ENCODE measurements around the gene HIGD1A. TPM values are rescaled to one million over a fixed set of nuclear protein-coding genes. Genes with fewer than 3 reads are reported as not detected.

The HIGD1A gene
- total and polyA plus RNA-seq, 9 of the 15 experiments (the other 6 are each of a cell fraction or from before 2014, with no cell fraction given): 165 to 1,185 (median 333) TPM

DNA sequence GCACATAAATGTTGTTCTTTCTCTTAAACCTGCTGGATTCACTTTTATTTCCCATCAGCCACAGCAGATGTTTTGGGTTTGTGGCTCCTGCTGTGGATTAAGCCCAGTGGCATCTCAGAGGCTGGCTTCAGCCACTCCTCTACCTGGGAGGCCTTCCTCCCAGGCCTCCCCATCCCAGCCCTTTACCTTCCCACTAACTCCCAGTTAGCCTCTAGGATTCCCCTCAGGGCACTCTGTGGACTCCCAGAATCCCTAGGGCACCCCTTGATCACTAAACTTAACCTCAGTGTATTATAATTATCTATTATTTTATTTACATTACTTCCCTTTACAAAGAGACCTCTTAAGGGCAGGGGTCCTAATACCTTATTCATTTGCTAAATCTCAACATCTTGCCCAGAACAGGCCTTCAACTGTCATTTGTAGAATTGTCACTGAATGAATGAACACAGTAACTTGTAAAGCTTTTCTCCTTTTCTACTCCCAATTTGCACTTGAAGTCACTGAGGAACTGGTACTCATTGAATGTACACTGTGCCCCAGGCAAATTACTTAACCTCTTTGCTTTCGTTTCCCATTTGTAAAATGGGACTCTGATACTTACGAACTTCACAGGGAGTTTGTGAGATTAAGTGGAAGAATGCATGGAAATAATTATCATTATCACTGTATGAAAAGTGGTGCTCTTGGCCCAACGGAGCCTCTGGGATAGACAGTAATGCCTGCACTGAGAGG, 39.6 kb downstream of the HIGD1A start:
- POLR2A ChIA-PET: interaction anchor here (0.6 kb wide), 2 partner anchors 70 to 114 kb away, joined by 3 read pairs; no protein-coding TSS in a partner anchor
- in situ Hi-C loops (cut with MboI): no loop called here

DNA sequence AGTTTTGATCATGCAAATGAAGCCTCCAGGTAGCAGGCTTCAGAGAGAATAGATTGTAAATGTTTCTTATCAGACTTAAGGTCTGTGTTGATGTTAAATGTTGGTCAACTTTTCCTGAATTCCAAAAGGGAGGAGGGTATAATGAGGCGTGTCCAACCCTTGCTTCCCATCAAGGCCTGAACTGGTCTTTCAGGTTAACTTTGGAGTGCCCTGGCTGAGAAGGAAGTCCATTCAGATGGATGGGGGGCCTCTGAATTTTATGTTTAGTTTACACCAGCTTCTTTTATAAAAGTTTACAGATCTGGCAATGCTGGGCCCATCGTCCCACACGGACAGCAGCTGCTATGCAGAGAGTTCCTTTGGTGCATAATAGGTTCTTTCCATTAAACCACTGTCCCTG, 40.2 kb downstream of the HIGD1A start:
- Histone ChIP-seq H2AFZ (ENCODE audit: low read depth, low read length) (no peak overlapping the region), H3K9ac (ENCODE audit: insufficient read depth in 1 of 2, low read depth in 2 of 2, low read length in 2 of 2) (no peak overlapping the region), H3K27ac (ENCODE audit: extremely low read depth, low read depth, low read length) (no peak overlapping the region), H3K79me2 (ENCODE audit: control insufficient read depth, insufficient read depth, low read length) (no peaks in the 10 kb centered on the region), H3K4me2 (ENCODE audit: insufficient read depth, low read length) (no peak overlapping the region), H3K4me3 (no peak overlapping the region), H3K27me3 (ENCODE audit: control insufficient read depth in 2 of 2, insufficient read depth in 2 of 2, low read length in 2 of 2) (peaks cover 11 to 14% of the 10 kb centered on the region in 2 experiments), H3K4me1 (replicated peaks in 1 of 2; ENCODE audit: control insufficient read depth in 2 of 2, insufficient read depth in 2 of 2, low read length in 2 of 2) (no peaks in the 10 kb centered on the region), H3K9me3 (replicated peaks; ENCODE audit: control insufficient read depth, insufficient read depth, low read depth, low read length) (no peaks in the 10 kb centered on the region), H3K9me1 (ENCODE audit: control insufficient read depth, insufficient read depth, low read length) (no peaks in the 10 kb centered on the region), H4K20me1 (replicated peaks; ENCODE audit: control insufficient read depth, insufficient read depth, low read length) (no peaks in the 10 kb centered on the region), H3K36me3 (ENCODE audit: control insufficient read depth, insufficient read depth, low read length) (no peaks in the 10 kb centered on the region)
- ATAC-seq (no peak), DNase-seq (ENCODE audit: extremely low read depth in 1 of 4, low spot score in 3 of 4) (no peak), FAIRE-seq (no peak)
- no TSS peak for BruUV-seq (replicated peaks)
- TF ChIP-seq HDAC8 (tag; IDR thresholded peaks at IDR 0.05): no peak
- TF ChIP-seq, protein P1, sequence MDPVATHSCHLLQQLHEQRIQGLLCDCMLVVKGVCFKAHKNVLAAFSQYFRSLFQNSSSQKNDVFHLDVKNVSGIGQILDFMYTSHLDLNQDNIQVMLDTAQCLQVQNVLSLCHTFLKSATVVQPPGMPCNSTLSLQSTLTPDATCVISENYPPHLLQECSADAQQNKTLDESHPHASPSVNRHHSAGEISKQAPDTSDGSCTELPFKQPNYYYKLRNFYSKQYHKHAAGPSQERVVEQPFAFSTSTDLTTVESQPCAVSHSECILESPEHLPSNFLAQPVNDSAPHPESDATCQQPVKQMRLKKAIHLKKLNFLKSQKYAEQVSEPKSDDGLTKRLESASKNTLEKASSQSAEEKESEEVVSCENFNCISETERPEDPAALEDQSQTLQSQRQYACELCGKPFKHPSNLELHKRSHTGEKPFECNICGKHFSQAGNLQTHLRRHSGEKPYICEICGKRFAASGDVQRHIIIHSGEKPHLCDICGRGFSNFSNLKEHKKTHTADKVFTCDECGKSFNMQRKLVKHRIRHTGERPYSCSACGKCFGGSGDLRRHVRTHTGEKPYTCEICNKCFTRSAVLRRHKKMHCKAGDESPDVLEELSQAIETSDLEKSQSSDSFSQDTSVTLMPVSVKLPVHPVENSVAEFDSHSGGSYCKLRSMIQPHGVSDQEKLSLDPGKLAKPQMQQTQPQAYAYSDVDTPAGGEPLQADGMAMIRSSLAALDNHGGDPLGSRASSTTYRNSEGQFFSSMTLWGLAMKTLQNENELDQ (CRISPR knock-in tag; IDR thresholded peaks at IDR 0.05; ENCODE audit: borderline replicate concordance): no peak
- in situ Hi-C loops (cut with MboI): no loop called here
- ChIA-PET POLR2A (interaction anchor here (1.0 kb wide), 1 partner anchor 14 kb away, joined by 3 read pairs; no protein-coding TSS in a partner anchor), CTCF (ENCODE audit: low intra/inter-chr PET ratio) (no interaction called here)
- WGBS (ENCODE audit: insufficient coverage, low coverage, missing lambda C conversion rate): 2% methylated on average over 3 of the region's 3 CpGs
- intact Hi-C loops (cut with micrococcal nuclease): no loop called here

More for the DNA sequence above, 39.6 kb downstream of the HIGD1A start:
- Histone ChIP-seq H4K20me1 (replicated peaks; ENCODE audit: control insufficient read depth, insufficient read depth, low read length) (no peaks in the 10 kb centered on the region), H3K4me2 (ENCODE audit: insufficient read depth, low read length) (no peak overlapping the region), H3K4me3 (no peak overlapping the region), H3K36me3 (ENCODE audit: control insufficient read depth, insufficient read depth, low read length) (no peaks in the 10 kb centered on the region), H3K9me3 (replicated peaks; ENCODE audit: control insufficient read depth, insufficient read depth, low read depth, low read length) (no peaks in the 10 kb centered on the region; the same call in 1 of the 2 replicates), H3K27me3 (ENCODE audit: control insufficient read depth in 2 of 2, insufficient read depth in 2 of 2, low read length in 2 of 2) (peaks cover 9 to 14% of the 10 kb centered on the region in 2 experiments), H3K4me1 (replicated peaks in 1 of 2; ENCODE audit: control insufficient read depth in 2 of 2, insufficient read depth in 2 of 2, low read length in 2 of 2) (no peaks in the 10 kb centered on the region), H3K27ac (ENCODE audit: extremely low read depth, low read depth, low read length) (no peak overlapping the region), H2AFZ (ENCODE audit: low read depth, low read length) (no peak overlapping the region), H3K9ac (ENCODE audit: insufficient read depth in 1 of 2, low read depth in 2 of 2, low read length in 2 of 2) (no peak overlapping the region; a peak in 1 of 4 replicates), H3K79me2 (ENCODE audit: control insufficient read depth, insufficient read depth, low read length) (no peaks in the 10 kb centered on the region), H3K9me1 (ENCODE audit: control insufficient read depth, insufficient read depth, low read length) (no peaks in the 10 kb centered on the region)
- WGBS (ENCODE audit: insufficient coverage, low coverage, missing lambda C conversion rate): 4% methylated on average over 3 of the region's 3 CpGs
- intact Hi-C loops (cut with micrococcal nuclease): no loop called here
- TF ChIP-seq NCOR1 (IDR thresholded peaks at IDR 0.05) (no peak), HDAC1 (IDR thresholded peaks at IDR 0.05) (no peak), RUNX1 (IDR thresholded peaks at IDR 0.05; ENCODE audit: low read depth) (no peak), JUND (IDR thresholded peaks at IDR 0.05; ENCODE audit: borderline replicate concordance, low read depth, low read length) (no peak), JUND (tag; IDR thresholded peaks at IDR 0.05; ENCODE audit: borderline replicate concordance, low read depth, low read length) (no peak), TAF9B (IDR thresholded peaks at IDR 0.05; ENCODE audit: partially characterized antibody) (no peak)
- no TSS peak for BruUV-seq (replicated peaks)
- CTCF ChIA-PET (ENCODE audit: low intra/inter-chr PET ratio): no interaction called here
- ATAC-seq (no peak), FAIRE-seq (no peak), DNase-seq (ENCODE audit: extremely low read depth in 1 of 4, low spot score in 3 of 4) (no peak)
